CD4-positive, alpha-beta T cell (primary cell): ENCODE measurements around the gene ZKSCAN8. TPM values are rescaled to one million over a fixed set of nuclear protein-coding genes. Genes with fewer than 3 reads are reported as not detected.
A peak's percentile ranks its signal among the peaks of the same experiment; 100 is the strongest.
"Not testable (repeated sequence)": the region's sequence is repeated elsewhere in the genome, so short reads cannot be mapped to it uniquely, and the experiment has no call there.

Experiments
- ATAC-seq: fragments of 200-7000 bp; cut with Tn5 transposase; one replicate; pipeline ENCODE4 v1.10.0; 2022; ENCODE audit warnings: mild to moderate bottlenecking; ENCODE audit not compliant: poor library complexity
- CTCF ChIA-PET: fragments of 350-600 bp; sonication (Branson Sonifier 250); formaldehyde crosslinking; loops from one replicate; lab custom pipeline; 2021; ENCODE audit warnings: antibody characterized with exemption, inconsistent platforms; lab: Charles Lee
- POLR2A ChIA-PET: fragments of 350-600 bp; sonication (Branson Sonifier 250); formaldehyde crosslinking; loops from one replicate; lab custom pipeline; 2021; ENCODE audit warnings: antibody characterized with exemption, inconsistent platforms; lab: Charles Lee
- DNase-seq, 14 experiments: peaks; one replicate each; pipeline ENCODE4 v3.0.0-alpha.2; 2013 to 2020; ENCODE audit warnings: mixed read lengths in 2 of 14
- H3K27ac ChIP-seq, 2 donors: one replicate each; pipeline versions ENCODE4 v1.5.1 to v1.7.0; 2013; ENCODE audit warnings: low read length in 2 of 2, low read depth in 1 of 2, mild to moderate bottlenecking in 1 of 2
- H3K27me3 ChIP-seq, 2 experiments: 1 replicate in 1 of 2; 2 replicates in 1 of 2; pipeline versions ENCODE4 v1.6.1 to v1.7.0; 2013; ENCODE audit warnings: low read length in 2 of 2, control low read depth in 1 of 2, mild to moderate bottlenecking in 1 of 2, moderate library complexity in 1 of 2; ENCODE audit not compliant: insufficient read depth in 2 of 2, control insufficient read depth in 1 of 2
- H3K36me3 ChIP-seq: one replicate; pipeline ENCODE4 v1.6.1; 2013; ENCODE audit warnings: low read length, control low read depth; ENCODE audit not compliant: insufficient read depth
- H3K4me1 ChIP-seq: one replicate; pipeline ENCODE4 v1.6.1; 2013; ENCODE audit warnings: low read length, control low read depth; ENCODE audit not compliant: insufficient read depth
- H3K4me3 ChIP-seq: one replicate; pipeline ENCODE4 v1.5.1; 2013; ENCODE audit warnings: mild to moderate bottlenecking, low read length, moderate library complexity
- H3K9me3 ChIP-seq, 2 experiments: 1 replicate in 1 of 2; 2 replicates in 1 of 2; pipeline versions ENCODE4 v1.6.1 to v1.7.0; 2013; ENCODE audit warnings: low read length in 2 of 2, mild to moderate bottlenecking in 2 of 2, control low read depth in 1 of 2, moderate library complexity in 1 of 2; ENCODE audit not compliant: control insufficient read depth in 1 of 2, insufficient read depth in 1 of 2
- H3K27ac Mint-ChIP-seq: one replicate; pipeline ENCODE4 v1.8.0; 2020; ENCODE audit warnings: mixed read lengths
- H3K27me3 Mint-ChIP-seq: one replicate; pipeline ENCODE4 v1.8.0; 2021; ENCODE audit warnings: mixed read lengths
- H3K36me3 Mint-ChIP-seq: one replicate; pipeline ENCODE4 v1.8.0; 2021; ENCODE audit warnings: low read depth, mixed read lengths
- H3K4me1 Mint-ChIP-seq: one replicate; pipeline ENCODE4 v1.8.0; 2021; ENCODE audit warnings: low read depth, mixed read lengths
- H3K4me3 Mint-ChIP-seq: one replicate; pipeline ENCODE4 v1.8.0; 2020; ENCODE audit warnings: mild to moderate bottlenecking, mixed read lengths
- H3K9me3 Mint-ChIP-seq: one replicate; pipeline ENCODE4 v1.8.0; 2020; ENCODE audit warnings: mixed read lengths
- intact Hi-C, 2 experiments: fragments of 100-400 bp; cut with DNase I in 1 of 2; cut with micrococcal nuclease in 1 of 2; formaldehyde crosslinking; loops; one replicate each; pipeline versions ENCODE4 v1.15.1 to v1.9.0; 2023 to 2025; cut with DNase I, micrococcal nuclease
- polyA plus RNA-seq, 2 donors: library from polyadenylated mRNA; unstranded; fragments of 120-200 nt; gene quantifications; one replicate each; pipeline ENCODE4 v1.2.1, GENCODE V29; 2013
- total RNA-seq, 174 experiments: library from RNA in 2 of 174; stranded (reverse) in 2 of 174; gene quantifications; one replicate each; pipeline ENCODE4 v1.2.3 and lab custom pipeline; 2021 to 2026
- TF ChIP-seq, protein P1 (sequence below): fragments of 200-600 bp; IDR thresholded peaks from one replicate; pipeline ENCODE4 v1.8.0; 2022; ENCODE audit warnings: antibody characterized with exemption, mild to moderate bottlenecking

Gene ZKSCAN8
- total RNA-seq (10 to 100 TPM; 23.2 to 25.1 TPM), total RNA-seq (lab: John Stamatoyannopoulos, UW) (19.4 to 131 (median 63.4) reads per million in 172 experiments)
- 24.7 TPM for polyA plus RNA-seq (2013, experiment 1 of 2)
- 22.7 TPM for polyA plus RNA-seq (2013, experiment 2 of 2)

DNA sequence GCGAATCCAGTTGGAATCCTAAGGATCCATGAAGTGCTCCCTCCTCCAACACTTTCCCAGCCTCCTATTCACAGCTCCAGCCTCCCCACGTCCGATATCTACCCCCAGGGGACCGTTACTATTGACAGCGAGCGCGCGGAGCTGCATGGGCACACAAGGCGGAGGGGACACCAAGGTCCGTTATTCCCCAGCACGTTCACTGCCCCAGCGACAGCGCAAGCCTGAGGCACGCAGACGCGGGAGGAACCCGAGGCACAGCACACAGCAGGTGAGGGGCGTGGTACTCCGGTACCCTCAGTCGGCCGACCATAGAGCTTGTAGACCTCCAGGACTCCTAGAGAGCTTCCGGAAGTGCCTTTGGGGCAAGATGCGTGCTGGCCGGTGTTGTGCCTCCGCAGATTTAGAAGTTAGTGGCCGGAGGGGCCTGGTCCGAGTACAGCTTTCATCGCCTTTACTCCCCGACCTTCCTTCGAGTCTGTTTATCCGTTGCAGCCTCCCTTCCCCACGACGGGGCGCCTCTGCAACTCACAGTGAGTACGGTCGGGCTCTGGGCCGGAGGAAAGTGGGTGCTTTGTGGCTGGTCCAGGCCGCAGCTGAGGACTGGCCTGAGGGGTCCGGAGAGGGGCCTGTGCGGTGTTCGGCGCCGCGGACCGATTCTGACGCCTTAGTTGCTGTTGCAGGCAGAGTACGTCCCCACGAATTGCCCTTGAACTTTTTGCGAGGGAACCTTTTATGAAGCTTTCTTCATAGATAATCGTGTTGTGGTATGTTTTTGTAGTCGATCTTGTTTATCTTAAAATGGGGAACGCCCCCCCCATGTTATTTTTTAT is at the start of gene ZKSCAN8:
Gene ZKSCAN8 (plus strand): TSS at position 384 of the 830 bp plus-strand sequence. CDS start 6,525 bp downstream, outside the sequence.
- Mint-ChIP-seq H3K27me3 (no peaks in the 10 kb centered on the region), H3K4me1 (peaks cover 78% of the 10 kb centered on the region), H3K4me3 (peak within 1 kb of the TSS; percentile 97), H3K27ac (peak within 1 kb of the TSS; percentile 95), H3K36me3 (peaks cover 49% of the 10 kb centered on the region), H3K9me3 (no peaks in the 10 kb centered on the region)
- intact Hi-C loops, result loop anchor here (1.0 to 5.0 kb wide), 4 partner anchors 16 to 126 kb away; partner anchors contain the start of genes ZKSCAN4 (in 1 of the 2), ZSCAN16 (in 1 of the 2) and ZSCAN26 (in 1 of the 2)
- H3K27me3 ChIP-seq, result no peaks in the 10 kb centered on the region
- ATAC-seq (peak; percentile 74), DNase-seq (peak; percentile 59 to 91 (median 70))
- peak within 1 kb of the TSS; percentile 71 for H3K4me3 ChIP-seq
- H3K4me1 ChIP-seq, result peaks cover 37% of the 10 kb centered on the region
- ChIA-PET CTCF (interaction anchor here (1.0 to 3.0 kb wide), 8 partner anchors 16 to 242 kb away, joined by 3 to 18 read pairs (median 6); partner anchors contain the start of genes ZKSCAN4 and ZSCAN16), POLR2A (interaction anchor here (0.8 to 7.9 kb wide), 23 partner anchors 12 to 1943 kb away, joined by 3 to 71 read pairs (median 6); partner anchors contain the start of genes ZKSCAN3, ZKSCAN4, ZNF165 and ZSCAN12)
- TF ChIP-seq, protein P1, sequence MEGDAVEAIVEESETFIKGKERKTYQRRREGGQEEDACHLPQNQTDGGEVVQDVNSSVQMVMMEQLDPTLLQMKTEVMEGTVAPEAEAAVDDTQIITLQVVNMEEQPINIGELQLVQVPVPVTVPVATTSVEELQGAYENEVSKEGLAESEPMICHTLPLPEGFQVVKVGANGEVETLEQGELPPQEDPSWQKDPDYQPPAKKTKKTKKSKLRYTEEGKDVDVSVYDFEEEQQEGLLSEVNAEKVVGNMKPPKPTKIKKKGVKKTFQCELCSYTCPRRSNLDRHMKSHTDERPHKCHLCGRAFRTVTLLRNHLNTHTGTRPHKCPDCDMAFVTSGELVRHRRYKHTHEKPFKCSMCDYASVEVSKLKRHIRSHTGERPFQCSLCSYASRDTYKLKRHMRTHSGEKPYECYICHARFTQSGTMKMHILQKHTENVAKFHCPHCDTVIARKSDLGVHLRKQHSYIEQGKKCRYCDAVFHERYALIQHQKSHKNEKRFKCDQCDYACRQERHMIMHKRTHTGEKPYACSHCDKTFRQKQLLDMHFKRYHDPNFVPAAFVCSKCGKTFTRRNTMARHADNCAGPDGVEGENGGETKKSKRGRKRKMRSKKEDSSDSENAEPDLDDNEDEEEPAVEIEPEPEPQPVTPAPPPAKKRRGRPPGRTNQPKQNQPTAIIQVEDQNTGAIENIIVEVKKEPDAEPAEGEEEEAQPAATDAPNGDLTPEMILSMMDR, result no peak
- peaks cover 21% of the 10 kb centered on the region for H3K36me3 ChIP-seq
- no peaks in the 10 kb centered on the region for H3K9me3 ChIP-seq
- H3K27ac ChIP-seq, result peak within 1 kb of the TSS; percentile 37 to 38

DNA sequence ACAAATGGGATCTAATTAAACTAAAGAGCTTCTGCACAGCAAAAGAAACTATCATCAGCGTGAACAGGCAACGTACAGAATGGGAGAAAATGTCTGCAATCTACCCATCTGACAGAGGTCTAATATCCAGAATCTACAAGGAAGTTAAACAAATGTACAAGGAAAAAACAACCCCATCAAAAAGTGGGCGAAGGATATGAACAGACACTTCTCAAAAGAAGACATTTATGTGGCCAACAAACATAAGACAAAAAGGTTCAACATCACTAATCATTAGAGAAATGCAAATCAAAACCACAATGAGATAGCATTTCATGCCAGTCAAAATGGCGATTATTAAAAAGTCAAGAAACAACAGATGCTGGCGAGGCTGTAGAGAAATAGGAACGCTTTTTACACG is 39.5 kb upstream of the ZKSCAN8 start:
- CTCF ChIA-PET, H3K9me3 ChIP-seq, DNase-seq, H3K27me3 ChIP-seq, H3K36me3 Mint-ChIP-seq, POLR2A ChIA-PET, ATAC-seq, H3K27ac Mint-ChIP-seq, H3K4me3 ChIP-seq, H3K27ac ChIP-seq, H3K36me3 ChIP-seq, intact Hi-C loops, H3K27me3 Mint-ChIP-seq, H3K9me3 Mint-ChIP-seq: not testable (repeated sequence)
- peak overlapping the region; percentile 70 for H3K4me3 Mint-ChIP-seq
- H3K4me1 Mint-ChIP-seq, result peaks cover 13% of the 10 kb centered on the region
- H3K4me1 ChIP-seq, result peaks cover 10% of the 10 kb centered on the region

DNA sequence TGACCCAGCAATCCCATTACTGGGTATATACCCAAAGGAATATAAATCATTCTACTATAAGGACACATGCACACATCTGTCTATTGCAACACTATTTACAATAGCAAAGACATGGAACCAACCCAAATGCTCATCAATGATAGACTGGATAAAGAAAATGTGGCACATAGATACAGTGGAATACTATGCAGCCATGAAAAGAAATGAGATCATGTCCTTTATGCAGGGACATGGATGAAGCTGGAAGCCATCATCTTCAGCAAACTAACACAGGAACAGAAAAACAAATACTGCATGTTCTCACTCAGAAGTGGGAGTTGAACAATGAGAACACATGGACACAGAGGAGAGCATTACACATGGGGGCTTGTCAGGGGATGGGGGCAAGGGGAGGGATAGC is 39.0 kb upstream of the ZKSCAN8 start:
- H3K27ac ChIP-seq, intact Hi-C loops, H3K9me3 Mint-ChIP-seq, ATAC-seq, H3K36me3 ChIP-seq, H3K27me3 Mint-ChIP-seq, CTCF ChIA-PET, H3K9me3 ChIP-seq, H3K4me3 ChIP-seq, H3K36me3 Mint-ChIP-seq, DNase-seq, H3K27me3 ChIP-seq: not testable (repeated sequence)
- POLR2A ChIA-PET, result interaction anchor here (0.6 kb wide), 1 partner anchor 37 kb away, joined by 4 read pairs; no protein-coding TSS in a partner anchor
- Mint-ChIP-seq H3K27ac (peak overlapping the region; percentile 15), H3K4me3 (peak overlapping the region; percentile 70), H3K4me1 (peaks cover 13% of the 10 kb centered on the region)
- peaks cover 10% of the 10 kb centered on the region for H3K4me1 ChIP-seq
